Suppressor macrophage treated with lipopolysaccharide for 4 hours (primary cell): ENCODE data around the gene WWOX.

ENCODE experiments used
- DNase-seq: peaks from one replicate; pipeline ENCODE4 v3.0.0-alpha.2; 2020

Gene WWOX

DNA sequence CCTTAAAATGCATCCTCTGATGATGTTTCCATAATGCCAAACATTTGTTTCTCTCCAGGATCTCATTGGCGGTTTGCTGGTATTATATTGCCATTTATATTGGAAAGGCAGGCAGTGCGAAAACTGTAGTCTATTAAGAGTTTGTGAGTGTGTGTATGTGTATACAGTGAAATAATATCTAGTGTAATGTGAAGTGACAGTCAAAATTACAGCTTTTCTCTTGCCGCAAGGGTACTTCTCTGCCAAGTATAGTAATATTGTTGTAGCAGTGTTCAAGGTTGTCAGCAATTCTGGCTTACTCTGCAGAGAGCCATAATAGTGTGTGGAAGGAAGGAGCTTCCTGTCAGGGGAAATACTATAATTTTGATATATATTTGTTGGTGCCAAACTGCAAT is 178.6 kb downstream of the WWOX start:
- DNase-seq = no peak

DNA sequence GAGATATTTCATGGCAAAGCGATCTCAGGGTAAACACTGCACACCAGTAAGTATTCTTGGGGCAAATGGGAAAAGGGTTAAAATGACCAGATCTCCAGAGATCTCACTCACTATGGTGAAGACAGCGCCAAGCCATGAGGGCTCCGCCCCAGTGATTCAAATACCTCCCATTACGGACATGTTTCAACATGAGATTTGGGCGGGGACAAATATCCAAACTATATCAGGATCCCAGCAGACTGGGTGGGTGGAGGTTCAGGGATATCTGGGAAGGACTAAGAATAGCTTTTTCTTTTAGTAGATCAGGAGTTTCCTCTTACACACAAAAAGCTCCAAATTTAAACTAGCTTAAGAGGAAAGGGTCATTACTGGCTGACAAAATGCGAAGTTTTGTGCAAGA is 181.7 kb downstream of the WWOX start:
- no peak for DNase-seq

DNA sequence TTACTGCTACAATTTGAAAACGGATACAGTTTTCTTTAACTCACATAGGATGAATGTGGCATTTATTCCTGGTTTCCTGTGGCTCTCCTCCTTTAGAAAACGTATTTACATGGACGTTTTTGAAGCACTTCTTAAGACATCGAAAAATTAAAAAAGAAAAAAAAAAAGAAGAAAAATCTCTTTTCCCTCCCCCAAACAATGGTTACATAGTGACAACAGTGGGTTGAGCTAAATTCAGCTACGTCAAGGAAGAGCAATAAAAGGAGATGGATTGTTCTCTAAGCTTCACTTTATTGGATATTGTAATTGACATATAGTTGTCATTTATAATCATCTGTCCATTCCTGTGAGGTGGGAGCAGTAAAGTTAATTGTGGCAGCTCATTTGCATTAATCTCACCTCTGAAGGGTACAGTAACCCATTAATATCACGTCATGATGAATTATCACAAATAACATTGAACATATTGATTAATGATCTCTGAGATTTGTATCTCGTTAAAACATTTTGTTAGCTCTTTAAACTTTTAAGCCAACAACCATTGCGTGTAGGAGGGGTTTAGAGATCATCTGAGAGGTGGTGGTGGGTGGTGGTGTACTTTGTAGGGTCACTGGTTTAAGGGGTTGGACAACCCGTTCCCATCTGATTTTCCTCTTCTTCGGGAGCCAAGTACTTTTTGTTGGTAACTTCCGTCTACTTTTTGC is 184.2 kb downstream of the WWOX start:
- DNase-seq = no peak

DNA sequence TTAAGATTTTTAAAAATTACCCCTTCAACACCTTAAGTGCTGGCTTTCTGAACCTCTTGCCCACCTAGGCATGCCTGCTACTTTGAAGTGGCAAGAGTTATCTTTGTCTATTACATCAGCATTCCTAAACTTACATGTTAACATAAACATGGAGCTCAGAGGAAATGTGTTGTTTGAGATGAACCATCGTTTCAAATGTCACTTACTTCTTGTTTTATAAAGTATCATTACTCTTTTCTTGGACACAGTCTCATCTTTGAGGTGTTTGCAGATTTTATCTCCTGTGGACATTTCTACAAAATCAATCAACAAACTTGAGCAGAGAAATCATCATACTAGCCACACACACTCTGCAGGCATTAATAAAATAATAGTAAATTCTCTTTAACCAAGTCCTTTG is 184.9 kb downstream of the WWOX start:
- no peak for DNase-seq

DNA sequence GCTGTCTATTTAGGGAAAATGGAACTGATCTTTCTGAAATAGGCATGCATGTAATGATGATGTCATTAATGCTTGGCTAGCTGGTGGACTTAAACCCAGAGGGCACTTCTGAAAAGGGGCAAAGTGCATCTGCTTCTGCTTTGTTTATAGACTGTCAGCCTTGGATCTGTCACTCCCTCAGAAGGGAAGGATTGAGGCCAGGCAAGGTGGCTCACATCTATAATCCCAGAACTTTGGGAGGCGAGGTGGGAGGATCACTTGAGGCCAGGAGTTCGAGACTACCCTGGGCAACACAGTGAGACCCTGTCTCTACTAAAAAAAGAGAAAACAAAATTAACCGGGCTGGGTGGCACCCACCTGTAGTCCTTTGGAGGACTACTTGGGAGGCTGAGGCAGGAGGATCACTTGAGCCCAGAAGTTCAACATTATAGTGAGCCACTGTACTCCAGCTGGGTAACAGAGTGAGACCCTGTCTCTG is 185.5 kb downstream of the WWOX start:
- DNase-seq = no peak

DNA sequence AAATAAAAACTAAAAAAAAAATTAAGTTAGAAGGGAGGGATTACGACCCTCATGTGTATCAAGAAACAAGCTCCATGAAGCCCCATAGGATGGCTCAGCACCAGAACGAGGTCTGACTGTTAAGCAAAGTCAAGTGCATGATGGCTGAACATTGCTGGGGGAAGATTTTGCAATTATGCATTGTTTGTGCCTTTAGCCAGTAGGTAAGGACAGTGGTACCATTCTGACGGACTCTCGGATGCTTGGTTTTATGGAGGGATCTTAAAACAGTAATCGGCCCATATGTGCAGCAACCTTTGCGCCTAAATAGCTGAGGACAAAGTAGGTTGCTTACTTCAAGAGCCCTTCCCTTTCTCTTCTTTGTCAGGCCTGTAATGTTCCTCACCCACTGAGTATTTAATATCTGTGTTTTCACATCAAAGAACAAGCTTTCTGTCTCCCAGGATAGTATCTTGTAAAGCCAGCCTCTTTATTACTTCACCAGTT is 186.0 kb downstream of the WWOX start:
- no peak for DNase-seq

DNA sequence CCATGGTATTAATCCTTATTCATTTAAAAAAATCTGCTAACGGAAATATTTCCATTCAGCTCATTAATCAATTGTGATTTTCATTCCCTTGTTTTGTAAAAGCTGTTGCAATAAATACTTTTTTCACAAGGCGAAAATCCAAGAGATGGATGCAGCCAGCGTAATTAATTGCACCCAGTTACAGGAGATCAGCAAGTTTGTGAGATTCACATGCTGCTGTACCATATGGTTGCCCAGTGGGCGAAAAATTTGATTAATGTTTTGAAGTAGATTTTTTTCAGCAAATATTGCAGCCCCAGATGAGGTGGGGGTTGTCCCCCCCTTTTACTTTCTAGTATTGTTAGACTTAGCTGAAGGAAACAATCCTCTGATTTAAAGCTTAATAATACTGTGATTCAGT is 186.6 kb downstream of the WWOX start:
- no peak for DNase-seq

DNA sequence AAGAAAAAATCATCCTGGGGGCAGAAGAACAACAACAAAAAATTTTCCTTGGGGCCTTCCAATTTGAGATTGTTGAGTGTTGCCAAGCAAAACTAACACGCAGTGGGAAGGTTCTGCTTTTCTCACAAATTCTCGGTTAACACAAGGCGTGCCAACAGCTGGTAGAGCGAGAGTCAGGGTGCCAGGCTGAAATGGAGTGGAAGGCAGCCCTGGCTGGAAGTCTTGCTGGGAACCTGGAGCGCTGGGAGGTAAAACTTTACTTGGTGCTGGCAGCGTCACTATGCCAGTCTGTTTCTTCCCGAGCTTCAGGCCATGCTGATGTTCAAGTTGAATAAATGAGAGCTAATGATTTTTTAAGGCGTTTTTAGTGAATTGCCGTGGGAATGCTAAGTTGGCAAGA is 189.4 kb downstream of the WWOX start:
- DNase-seq = no peak

DNA sequence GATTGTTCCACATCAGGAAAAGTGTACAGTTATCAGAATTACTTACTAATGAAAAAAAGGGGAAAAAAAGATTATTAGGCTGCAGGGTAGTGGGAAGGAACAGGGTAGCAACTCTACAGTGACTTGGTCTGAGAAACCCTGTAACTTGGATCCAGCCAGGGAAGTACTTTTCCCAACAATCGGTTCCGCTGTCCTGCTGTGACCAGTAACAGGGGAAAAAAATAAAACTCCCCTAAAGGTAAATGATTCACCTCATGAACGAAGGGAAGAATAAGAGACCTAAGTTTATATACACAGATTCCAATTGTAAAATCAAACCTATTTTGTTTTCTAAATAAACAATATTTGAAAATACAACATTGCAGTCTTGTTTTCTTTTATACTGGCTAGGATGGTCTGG is 189.9 kb downstream of the WWOX start:
- DNase-seq = no peak

DNA sequence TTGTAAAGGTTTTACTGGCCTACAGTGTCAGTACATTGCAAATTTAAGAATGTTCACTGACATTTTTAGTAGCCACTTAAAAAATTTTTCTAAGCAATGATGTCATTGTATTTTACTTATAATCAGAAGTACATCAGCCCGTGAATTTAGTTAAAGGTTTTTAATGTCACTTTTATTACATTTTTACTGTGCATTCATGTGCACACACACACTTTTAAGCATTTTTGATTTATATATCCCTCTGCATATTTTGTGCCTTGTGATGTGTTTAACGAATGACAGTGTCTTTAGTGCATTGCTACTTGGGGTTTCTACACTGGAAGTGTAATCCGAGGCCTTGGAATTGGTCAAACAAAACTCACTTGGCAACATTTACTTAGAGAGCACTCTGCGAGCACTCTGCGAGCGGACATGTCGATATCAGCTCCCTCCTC is 190.4 kb downstream of the WWOX start:
- no peak for DNase-seq

DNA sequence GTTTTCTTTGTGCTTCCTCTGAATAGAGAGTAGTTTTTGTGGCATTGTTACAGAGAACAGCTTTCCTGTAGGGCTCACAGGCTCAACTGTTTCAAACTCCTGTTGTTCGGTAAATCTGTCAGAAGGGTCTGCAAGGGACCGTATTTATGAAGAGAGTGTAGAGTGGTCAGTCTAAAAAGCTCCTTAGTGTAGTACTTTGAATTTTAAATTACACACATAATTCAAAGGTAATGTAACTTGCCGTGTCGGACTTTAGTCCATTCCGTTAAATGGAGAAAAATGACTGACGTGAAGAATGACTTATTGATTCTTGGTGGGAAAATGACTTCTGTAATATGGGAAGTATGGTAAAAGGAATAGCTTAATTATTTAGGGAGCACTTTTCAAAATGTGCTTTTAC is 190.9 kb downstream of the WWOX start:
- no peak for DNase-seq

DNA sequence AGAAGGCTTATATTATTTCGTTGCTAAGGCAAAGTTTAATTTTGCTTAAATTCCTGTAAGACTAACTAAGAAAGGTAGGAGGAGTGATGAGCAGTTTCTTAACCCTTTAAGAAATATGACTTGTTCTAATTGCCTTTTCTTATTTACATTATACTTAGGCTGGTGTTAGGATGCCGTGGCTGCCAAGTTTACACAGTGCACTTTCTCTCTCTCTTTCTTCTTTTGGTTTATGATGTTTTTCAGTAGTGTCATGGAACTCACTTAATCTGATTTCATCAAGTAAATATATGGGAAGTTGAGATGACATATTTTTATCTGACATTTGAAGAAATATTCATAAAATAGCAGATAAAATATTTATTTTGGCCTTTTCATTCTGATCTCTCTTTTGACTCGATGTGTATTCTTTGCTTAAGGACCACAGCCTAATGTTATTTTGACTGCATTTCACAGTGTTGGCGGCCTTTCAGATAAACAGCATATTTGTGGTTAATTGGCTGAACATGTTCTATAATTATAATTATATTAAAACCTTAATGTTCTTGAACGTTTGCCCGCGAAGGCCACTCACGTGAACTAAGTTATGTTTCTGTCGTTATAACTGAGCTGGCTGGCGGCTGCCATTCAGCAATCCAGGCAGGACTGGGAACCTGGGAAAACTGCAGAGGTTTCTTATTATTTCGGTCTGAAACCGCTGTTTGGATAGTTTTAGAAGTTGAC is 191.6 kb downstream of the WWOX start:
- DNase-seq = no peak

DNA sequence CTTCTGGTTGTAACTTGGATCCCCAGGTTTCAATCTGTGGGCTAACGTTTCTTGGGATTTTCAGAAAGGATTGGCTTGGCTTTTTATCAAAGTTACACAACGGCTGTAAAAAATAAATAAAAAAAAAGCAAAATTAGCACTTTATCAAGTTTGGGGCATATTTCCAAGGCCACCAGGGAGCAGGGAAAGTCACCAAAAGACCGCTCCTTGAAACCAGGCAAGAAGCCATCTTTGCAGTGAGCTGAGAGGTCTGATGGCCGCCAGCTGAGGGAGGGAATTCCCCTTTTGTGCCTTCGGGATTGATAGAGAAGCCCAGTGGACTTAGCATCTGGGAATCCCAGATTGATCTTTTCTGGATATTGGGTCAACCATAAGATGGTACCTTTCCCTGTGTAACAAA is 192.2 kb downstream of the WWOX start:
- no peak for DNase-seq

DNA sequence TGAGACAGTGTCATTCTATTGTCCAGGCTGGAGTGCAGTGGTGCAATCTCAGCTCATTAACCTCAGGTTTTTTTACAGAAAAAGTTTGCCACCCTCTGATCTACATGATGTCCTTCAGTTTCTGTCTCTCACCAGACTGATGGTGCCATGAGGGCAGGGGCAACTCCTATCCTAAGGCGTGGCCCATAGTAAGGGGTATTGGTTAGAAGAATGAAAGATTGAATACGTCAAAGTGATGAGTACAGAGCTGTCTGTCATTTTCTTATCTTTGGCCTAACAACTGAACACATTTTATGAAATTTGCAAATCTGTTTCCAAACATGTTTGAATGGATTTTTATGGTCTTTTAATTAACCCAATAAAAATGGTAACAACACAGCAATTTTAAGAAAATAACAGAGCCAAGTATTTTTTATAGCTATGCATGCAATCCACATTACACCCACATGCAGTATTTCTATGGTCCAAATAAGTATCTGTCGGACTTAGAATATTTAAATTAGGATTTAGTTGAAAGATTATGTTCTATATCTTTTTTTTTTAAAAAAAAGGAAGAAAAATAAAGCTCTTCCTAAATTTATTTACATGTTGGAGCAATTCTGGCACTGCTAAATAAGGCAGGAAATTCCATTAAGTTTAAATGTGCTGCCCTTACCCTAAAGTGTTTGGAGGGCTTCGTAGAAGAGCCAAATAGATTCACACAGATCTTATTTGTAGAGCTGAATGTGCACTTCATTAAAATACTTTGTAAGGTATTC is 192.8 kb downstream of the WWOX start:
- DNase-seq = no peak

DNA sequence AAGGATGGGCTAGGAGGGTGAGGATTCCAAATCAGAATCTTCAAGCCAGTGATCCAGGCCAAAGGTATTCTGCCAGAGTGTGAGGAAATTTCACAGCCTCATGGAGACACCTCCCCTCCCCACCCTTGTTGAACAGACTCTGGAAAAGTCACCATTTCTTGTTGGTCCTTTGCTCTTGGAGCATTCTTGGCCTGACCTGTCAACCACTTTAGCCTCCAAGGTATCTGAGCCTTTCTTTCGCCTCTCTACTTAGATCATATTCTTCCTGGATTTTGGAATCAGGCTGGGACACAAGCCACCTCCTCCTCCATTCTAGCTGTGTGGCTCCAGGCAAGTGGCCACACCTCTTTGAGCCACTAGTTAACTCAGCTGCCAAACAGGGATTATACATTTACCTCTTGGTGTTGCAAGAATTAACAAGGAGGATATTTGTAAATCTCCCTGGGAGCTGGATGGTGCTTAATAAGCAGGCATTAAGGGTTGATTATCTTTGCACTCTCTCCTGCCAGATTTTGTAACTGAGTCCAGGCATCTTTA is 193.5 kb downstream of the WWOX start:
- DNase-seq = no peak

DNA sequence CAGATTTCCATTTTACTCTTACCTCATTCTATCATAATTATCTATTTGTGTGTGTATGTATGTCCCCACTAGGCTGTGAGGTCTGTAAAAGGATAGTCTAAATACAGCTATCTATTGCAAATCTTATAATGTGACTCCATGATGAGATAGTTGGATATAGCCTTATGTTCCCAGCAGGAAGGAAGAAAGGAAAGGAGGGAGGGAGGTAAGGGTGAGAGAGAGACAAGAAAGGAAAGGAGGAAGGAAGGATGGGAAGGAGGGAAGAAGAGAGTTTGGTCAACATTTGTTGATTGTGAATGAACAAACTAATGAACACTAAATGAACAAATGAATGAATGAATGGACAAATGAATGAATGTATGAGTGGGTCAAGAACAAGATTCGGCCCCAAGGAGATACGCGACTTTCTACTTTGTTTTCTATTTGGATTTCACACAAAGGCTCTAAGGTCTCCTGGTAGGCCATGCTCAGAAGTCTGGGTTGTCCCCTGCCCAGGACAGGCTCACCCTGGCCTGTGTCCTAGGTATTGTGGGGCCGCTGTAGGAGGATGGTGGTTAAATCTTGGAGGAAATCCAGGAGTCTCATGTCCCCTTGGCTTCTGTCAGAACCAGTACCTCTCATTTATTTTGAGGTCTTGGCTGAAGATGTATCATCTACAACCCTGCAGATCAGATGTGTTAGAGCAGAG is 195.2 kb downstream of the WWOX start:
- no peak for DNase-seq

DNA sequence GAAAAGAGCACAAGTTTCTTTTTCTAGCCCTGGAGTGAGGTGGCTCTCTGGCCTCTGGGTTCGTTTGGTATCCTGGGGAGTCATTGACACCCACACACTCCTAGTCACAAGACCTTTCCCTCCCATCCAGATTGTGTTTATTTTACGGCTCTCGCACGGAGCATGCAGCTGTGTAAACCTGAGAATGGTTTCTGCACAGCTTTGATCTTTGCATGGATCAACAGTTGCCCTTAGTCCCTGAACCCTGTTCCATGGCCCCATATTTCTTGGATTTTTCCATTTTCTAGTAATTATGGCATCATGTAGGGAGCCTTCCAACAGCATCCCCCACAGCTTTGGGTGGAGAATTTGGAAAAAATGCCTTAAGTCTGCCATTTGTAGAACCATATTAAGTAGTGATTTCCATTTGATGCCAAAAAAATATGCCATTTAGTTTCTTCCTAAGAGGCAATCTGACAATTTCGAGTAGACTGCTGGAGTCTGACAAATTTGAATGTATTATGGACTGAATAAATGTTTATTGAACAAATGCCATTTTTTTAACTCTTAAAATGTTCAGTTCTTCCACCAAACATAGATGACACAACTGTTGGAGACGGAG is 197.7 kb downstream of the WWOX start:
- DNase-seq = no peak

DNA sequence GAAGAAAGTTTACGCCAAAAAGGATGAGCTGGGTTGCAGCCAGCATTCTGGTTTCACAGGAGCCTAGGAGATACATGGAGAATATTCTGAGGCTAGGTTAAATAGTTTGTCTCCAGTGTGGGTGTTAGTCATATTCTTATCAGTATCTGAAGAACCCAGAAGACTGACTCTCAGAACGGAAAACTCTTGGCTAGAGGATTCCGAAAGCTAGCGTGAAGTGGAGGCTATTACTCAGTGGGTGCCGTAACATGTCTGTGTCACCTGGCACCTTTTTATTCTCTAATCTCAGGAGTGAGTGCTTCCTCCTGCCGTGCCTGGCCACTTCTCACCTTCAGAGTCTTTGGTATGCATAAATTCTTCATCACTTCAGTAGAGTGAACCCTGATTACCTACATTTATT is 199.5 kb downstream of the WWOX start:
- no peak for DNase-seq

DNA sequence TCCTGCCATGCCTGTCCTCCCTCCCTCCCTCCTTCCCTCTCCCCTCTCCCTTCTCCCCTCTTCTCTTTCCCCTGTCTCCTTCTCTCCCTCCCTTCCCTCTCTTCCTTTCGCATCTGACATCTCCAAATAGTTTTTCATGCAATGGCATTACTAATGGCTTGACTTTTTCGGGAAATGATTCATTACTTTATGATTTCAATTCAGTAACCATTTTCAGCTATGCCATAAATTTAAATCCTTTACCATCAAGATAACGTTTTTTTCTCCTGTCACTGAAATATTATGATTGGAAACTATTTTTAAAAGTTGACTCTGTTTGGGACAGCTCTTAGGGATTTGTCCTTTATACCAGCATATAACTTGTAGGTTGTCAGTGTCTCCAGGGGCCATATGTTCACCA is 201.0 kb downstream of the WWOX start:
- DNase-seq = no peak

DNA sequence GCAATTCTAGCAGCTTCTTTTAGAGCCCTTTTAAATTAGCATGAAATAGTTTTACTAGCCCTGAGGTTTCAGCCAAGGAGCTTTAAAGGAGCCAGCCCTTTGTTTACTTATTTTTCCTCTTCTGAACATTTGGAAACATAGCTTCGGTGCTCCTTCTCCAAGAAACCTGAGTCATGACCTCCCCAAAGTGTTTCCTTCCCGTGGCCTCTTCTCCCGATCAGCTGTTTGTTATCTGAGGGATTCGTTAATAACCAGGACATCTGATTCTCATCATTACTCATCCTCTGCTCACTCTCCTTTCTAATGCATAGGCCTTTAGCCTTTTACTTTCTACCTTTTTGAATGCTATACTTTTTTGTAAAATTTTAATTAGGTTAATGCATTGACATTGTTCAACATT is 204.5 kb downstream of the WWOX start:
- no peak for DNase-seq

DNA sequence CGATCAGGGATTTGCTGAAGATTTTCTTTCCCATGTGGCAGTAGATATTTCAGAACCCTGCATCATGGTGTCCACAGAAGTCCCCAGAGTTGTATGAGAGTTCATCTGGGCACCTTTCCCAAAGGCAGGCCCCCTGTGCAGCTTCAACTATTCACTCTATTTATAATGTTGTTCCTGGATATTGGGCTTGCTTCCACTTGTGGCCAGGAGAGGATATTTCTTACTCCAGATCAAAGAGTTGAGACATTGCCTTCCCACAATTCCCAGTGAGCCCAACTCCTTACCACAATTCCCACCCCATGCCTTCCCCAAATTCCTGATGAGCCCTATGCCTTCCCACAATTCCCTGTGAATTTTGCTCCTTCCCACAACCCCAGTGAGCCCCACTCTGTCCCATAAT is 206.9 kb downstream of the WWOX start:
- DNase-seq = no peak

DNA sequence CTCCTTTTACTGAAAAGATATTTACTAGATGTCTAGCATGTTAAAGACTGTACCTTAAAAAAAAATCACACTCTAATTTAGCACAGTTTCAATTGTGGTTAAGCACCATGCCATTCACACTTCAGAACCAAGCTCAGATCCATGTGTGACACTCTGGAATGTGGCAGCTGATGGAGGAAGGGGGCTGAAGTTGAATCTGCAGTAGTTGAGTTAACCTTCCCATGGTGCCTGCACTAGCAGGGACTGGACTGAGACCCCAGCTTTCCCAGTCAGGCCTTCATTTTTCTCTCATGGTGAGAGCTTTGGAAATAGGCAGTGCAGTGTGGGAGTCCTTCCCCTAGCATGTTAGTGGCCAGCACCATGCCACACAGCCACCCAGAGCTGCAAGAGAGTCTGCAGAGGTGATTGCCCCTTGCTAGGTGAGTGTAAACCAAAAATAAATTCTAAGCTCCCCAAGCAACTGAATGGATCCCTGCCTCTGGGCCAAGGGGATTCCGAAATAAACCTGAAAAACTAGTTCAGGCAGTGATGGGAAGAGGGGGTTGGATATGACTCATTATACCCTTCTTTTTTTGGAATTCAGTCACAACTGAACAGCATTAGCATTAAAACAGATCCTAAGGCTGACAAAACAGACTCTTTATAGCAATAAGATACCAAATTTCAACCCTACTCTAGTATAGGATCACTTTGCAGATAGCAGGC is 208.5 kb downstream of the WWOX start:
- DNase-seq = no peak
